ENCODE measurements around the gene NFYA.

NFYA gene

GRCh38 chr6:41047306-41047705 is 25.5 kb upstream of the NFYA start:
- no peaks in the 10 kb centered on the region for H3K4me1 ChIP-seq (ENCODE audit: control insufficient read depth in 2 of 2, insufficient read depth in 2 of 2, low read length in 2 of 2)
- H3K9me3 ChIP-seq (ENCODE audit: control insufficient read depth in 2 of 2, low read length in 2 of 2) = no peaks in the 10 kb centered on the region
- H3K36me3 ChIP-seq (ENCODE audit: control insufficient read depth in 2 of 2, insufficient read depth in 2 of 2, low read length in 2 of 2) = no peaks in the 10 kb centered on the region
- no peaks in the 10 kb centered on the region for H3K27me3 ChIP-seq (ENCODE audit: control insufficient read depth in 2 of 2, insufficient read depth in 2 of 2, low read length in 2 of 2)
- no peak overlapping the region for H3K4me3 ChIP-seq (ENCODE audit: low read length in 2 of 2)
- H3K9ac ChIP-seq (ENCODE audit: low read depth in 1 of 2, low read length in 2 of 2) = no peak overlapping the region
- H3K27ac ChIP-seq (ENCODE audit: low read depth in 2 of 2, low read length in 2 of 2) = no peak overlapping the region

- Histone ChIP-seq H3K4me1 (ENCODE audit: control insufficient read depth in 2 of 2, insufficient read depth in 2 of 2, low read length in 2 of 2) (no peaks in the 10 kb centered on the region), H3K27ac (ENCODE audit: low read depth in 2 of 2, low read length in 2 of 2) (no peak overlapping the region), H3K36me3 (ENCODE audit: control insufficient read depth in 2 of 2, insufficient read depth in 2 of 2, low read length in 2 of 2) (no peaks in the 10 kb centered on the region), H3K4me3 (ENCODE audit: low read length in 2 of 2) (no peak overlapping the region), H3K9me3 (ENCODE audit: control insufficient read depth in 2 of 2, low read length in 2 of 2) (no peaks in the 10 kb centered on the region), H3K27me3 (ENCODE audit: control insufficient read depth in 2 of 2, insufficient read depth in 2 of 2, low read length in 2 of 2) (no peaks in the 10 kb centered on the region), H3K9ac (ENCODE audit: low read depth in 1 of 2, low read length in 2 of 2) (no peak overlapping the region)
Observed at GRCh38 chr6:41047745-41048732, 24.7 kb upstream of the NFYA start.

- H3K4me3 ChIP-seq (ENCODE audit: low read length in 2 of 2) = no peak overlapping the region
- no peaks in the 10 kb centered on the region for H3K4me1 ChIP-seq (ENCODE audit: control insufficient read depth in 2 of 2, insufficient read depth in 2 of 2, low read length in 2 of 2)
- H3K9me3 ChIP-seq (ENCODE audit: control insufficient read depth in 2 of 2, low read length in 2 of 2) = no peaks in the 10 kb centered on the region
- H3K9ac ChIP-seq (ENCODE audit: low read depth in 1 of 2, low read length in 2 of 2) = no peak overlapping the region
- H3K27ac ChIP-seq (ENCODE audit: low read depth in 2 of 2, low read length in 2 of 2) = no peak overlapping the region
- no peaks in the 10 kb centered on the region for H3K27me3 ChIP-seq (ENCODE audit: control insufficient read depth in 2 of 2, insufficient read depth in 2 of 2, low read length in 2 of 2)
- H3K36me3 ChIP-seq (ENCODE audit: control insufficient read depth in 2 of 2, insufficient read depth in 2 of 2, low read length in 2 of 2) = no peaks in the 10 kb centered on the region
Observed at GRCh38 chr6:41049521-41049920, 23.3 kb upstream of the NFYA start.

DNA sequence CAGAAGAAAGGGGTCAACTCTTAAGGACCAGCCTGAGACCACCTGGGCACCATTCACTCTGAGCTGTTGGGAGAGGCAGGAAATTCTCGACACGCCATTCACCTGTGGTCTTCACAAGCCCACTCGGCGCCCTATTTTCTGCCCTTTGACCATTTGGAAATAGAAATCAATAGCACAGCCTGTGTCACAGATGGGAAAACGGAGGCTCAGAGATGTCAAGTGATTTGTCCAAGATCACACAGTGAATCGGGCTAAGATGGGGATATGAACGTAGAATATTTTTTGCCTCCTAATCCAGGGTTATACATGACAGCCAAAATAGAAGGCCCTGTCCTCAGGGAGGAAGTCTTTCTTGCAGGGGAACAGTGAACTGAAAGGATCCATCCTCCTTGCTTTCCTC is 22.8 kb upstream of the NFYA start:
- H3K4me1 ChIP-seq (ENCODE audit: control insufficient read depth in 2 of 2, insufficient read depth in 2 of 2, low read length in 2 of 2) = no peaks in the 10 kb centered on the region
- no peak overlapping the region for H3K9ac ChIP-seq (ENCODE audit: low read depth in 1 of 2, low read length in 2 of 2)
- H3K27ac ChIP-seq (ENCODE audit: low read depth in 2 of 2, low read length in 2 of 2) = no peak overlapping the region
- no peaks in the 10 kb centered on the region for H3K36me3 ChIP-seq (ENCODE audit: control insufficient read depth in 2 of 2, insufficient read depth in 2 of 2, low read length in 2 of 2)
- H3K4me3 ChIP-seq (ENCODE audit: low read length in 2 of 2) = no peak overlapping the region
- H3K9me3 ChIP-seq (ENCODE audit: control insufficient read depth in 2 of 2, low read length in 2 of 2) = no peaks in the 10 kb centered on the region
- H3K27me3 ChIP-seq (ENCODE audit: control insufficient read depth in 2 of 2, insufficient read depth in 2 of 2, low read length in 2 of 2) = no peaks in the 10 kb centered on the region

GRCh38 chr6:41050536-41050935 is 22.2 kb upstream of the NFYA start:
- no peaks in the 10 kb centered on the region for H3K36me3 ChIP-seq (ENCODE audit: control insufficient read depth in 2 of 2, insufficient read depth in 2 of 2, low read length in 2 of 2)
- H3K27ac ChIP-seq (ENCODE audit: low read depth in 2 of 2, low read length in 2 of 2) = no peak overlapping the region
- no peak overlapping the region for H3K9ac ChIP-seq (ENCODE audit: low read depth in 1 of 2, low read length in 2 of 2)
- no peaks in the 10 kb centered on the region for H3K9me3 ChIP-seq (ENCODE audit: control insufficient read depth in 2 of 2, low read length in 2 of 2)
- H3K4me1 ChIP-seq (ENCODE audit: control insufficient read depth in 2 of 2, insufficient read depth in 2 of 2, low read length in 2 of 2) = no peaks in the 10 kb centered on the region
- no peak overlapping the region for H3K4me3 ChIP-seq (ENCODE audit: low read length in 2 of 2)
- H3K27me3 ChIP-seq (ENCODE audit: control insufficient read depth in 2 of 2, insufficient read depth in 2 of 2, low read length in 2 of 2) = no peaks in the 10 kb centered on the region

DNA sequence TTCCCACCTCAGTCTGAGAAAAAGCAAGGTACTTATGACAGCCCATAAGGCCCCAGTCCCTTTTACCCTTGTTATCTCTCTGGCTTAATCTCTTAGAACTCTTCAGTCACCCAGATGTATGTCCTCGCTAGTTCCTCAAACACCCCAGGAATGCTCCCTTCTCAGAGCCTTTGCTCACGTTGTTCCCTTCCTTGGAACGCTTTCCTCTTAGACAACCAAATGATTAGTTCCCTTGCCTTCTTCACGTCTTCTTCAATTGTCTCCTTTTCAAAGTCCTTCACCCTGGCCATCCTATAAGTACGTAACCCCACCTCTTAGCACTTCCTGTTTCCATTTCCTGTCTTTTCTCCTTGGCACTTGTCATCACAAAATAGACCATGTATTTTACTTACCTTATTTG is 20.9 kb upstream of the NFYA start:
- no peaks in the 10 kb centered on the region for H3K9me3 ChIP-seq (ENCODE audit: control insufficient read depth in 2 of 2, low read length in 2 of 2)
- peak overlapping the region in 1 of 2 donors; percentile 5 for H3K27ac ChIP-seq (ENCODE audit: low read depth in 2 of 2, low read length in 2 of 2)
- no peaks in the 10 kb centered on the region for H3K4me1 ChIP-seq (ENCODE audit: control insufficient read depth in 2 of 2, insufficient read depth in 2 of 2, low read length in 2 of 2)
- no peaks in the 10 kb centered on the region for H3K36me3 ChIP-seq (ENCODE audit: control insufficient read depth in 2 of 2, insufficient read depth in 2 of 2, low read length in 2 of 2)
- H3K4me3 ChIP-seq (ENCODE audit: low read length in 2 of 2) = no peak overlapping the region
- H3K27me3 ChIP-seq (ENCODE audit: control insufficient read depth in 2 of 2, insufficient read depth in 2 of 2, low read length in 2 of 2) = no peaks in the 10 kb centered on the region
- no peak overlapping the region for H3K9ac ChIP-seq (ENCODE audit: low read depth in 1 of 2, low read length in 2 of 2)

DNA sequence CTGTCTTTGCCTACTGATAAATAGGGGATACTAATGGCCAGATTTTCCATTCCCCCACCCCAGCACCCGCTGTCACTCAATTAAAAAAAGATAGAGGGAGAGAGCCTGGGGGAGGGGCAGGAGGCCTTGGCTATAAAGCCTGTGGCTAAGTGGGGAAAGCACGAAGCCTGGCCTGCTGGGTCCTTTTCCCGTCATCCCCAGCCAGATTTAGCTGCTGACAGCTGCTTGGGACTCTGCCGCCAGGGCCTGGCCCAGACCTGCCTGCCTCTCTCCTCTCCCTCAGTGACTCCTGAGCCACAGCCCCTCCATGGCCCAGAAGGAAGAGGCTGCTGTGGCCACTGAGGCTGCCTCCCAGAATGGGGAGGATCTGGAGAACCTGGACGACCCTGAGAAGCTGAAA is 19.7 kb upstream of the NFYA start, which contains the start of gene APOBEC2:
TSS of gene APOBEC2 (plus strand) at position 162 of the 400 bp plus-strand sequence. CDS start at position 308, 146 bp downstream.
- Histone ChIP-seq H3K9ac (ENCODE audit: low read depth in 1 of 2, low read length in 2 of 2) (no peak within 1 kb of the TSS), H3K4me1 (ENCODE audit: control insufficient read depth in 2 of 2, insufficient read depth in 2 of 2, low read length in 2 of 2) (no peaks in the 10 kb centered on the region), H3K27ac (ENCODE audit: low read depth in 2 of 2, low read length in 2 of 2) (no peak within 1 kb of the TSS), H3K9me3 (ENCODE audit: control insufficient read depth in 2 of 2, low read length in 2 of 2) (no peaks in the 10 kb centered on the region), H3K4me3 (ENCODE audit: low read length in 2 of 2) (no peak within 1 kb of the TSS), H3K36me3 (ENCODE audit: control insufficient read depth in 2 of 2, insufficient read depth in 2 of 2, low read length in 2 of 2) (no peaks in the 10 kb centered on the region), H3K27me3 (ENCODE audit: control insufficient read depth in 2 of 2, insufficient read depth in 2 of 2, low read length in 2 of 2) (no peaks in the 10 kb centered on the region)

GRCh38 chr6:41054511-41054910 is 18.3 kb upstream of the NFYA start:
- Histone ChIP-seq H3K27ac (ENCODE audit: low read depth in 2 of 2, low read length in 2 of 2) (no peak overlapping the region), H3K36me3 (ENCODE audit: control insufficient read depth in 2 of 2, insufficient read depth in 2 of 2, low read length in 2 of 2) (no peaks in the 10 kb centered on the region), H3K4me3 (ENCODE audit: low read length in 2 of 2) (no peak overlapping the region), H3K4me1 (ENCODE audit: control insufficient read depth in 2 of 2, insufficient read depth in 2 of 2, low read length in 2 of 2) (no peaks in the 10 kb centered on the region), H3K9me3 (ENCODE audit: control insufficient read depth in 2 of 2, low read length in 2 of 2) (no peaks in the 10 kb centered on the region), H3K27me3 (ENCODE audit: control insufficient read depth in 2 of 2, insufficient read depth in 2 of 2, low read length in 2 of 2) (no peaks in the 10 kb centered on the region), H3K9ac (ENCODE audit: low read depth in 1 of 2, low read length in 2 of 2) (no peak overlapping the region)

- Histone ChIP-seq H3K27ac (ENCODE audit: low read depth in 2 of 2, low read length in 2 of 2) (no peak overlapping the region), H3K4me3 (ENCODE audit: low read length in 2 of 2) (no peak overlapping the region), H3K9me3 (ENCODE audit: control insufficient read depth in 2 of 2, low read length in 2 of 2) (no peaks in the 10 kb centered on the region), H3K4me1 (ENCODE audit: control insufficient read depth in 2 of 2, insufficient read depth in 2 of 2, low read length in 2 of 2) (no peaks in the 10 kb centered on the region), H3K27me3 (ENCODE audit: control insufficient read depth in 2 of 2, insufficient read depth in 2 of 2, low read length in 2 of 2) (no peaks in the 10 kb centered on the region), H3K9ac (ENCODE audit: low read depth in 1 of 2, low read length in 2 of 2) (no peak overlapping the region), H3K36me3 (ENCODE audit: control insufficient read depth in 2 of 2, insufficient read depth in 2 of 2, low read length in 2 of 2) (no peaks in the 10 kb centered on the region)
Observed at GRCh38 chr6:41055149-41055548, 17.6 kb upstream of the NFYA start.

GRCh38 chr6:41056768-41057490 is 15.8 kb upstream of the NFYA start:
- Histone ChIP-seq H3K4me1 (ENCODE audit: control insufficient read depth in 2 of 2, insufficient read depth in 2 of 2, low read length in 2 of 2) (no peaks in the 10 kb centered on the region), H3K9me3 (ENCODE audit: control insufficient read depth in 2 of 2, low read length in 2 of 2) (no peaks in the 10 kb centered on the region), H3K27me3 (ENCODE audit: control insufficient read depth in 2 of 2, insufficient read depth in 2 of 2, low read length in 2 of 2) (no peaks in the 10 kb centered on the region), H3K4me3 (ENCODE audit: low read length in 2 of 2) (no peak overlapping the region), H3K27ac (ENCODE audit: low read depth in 2 of 2, low read length in 2 of 2) (no peak overlapping the region), H3K9ac (ENCODE audit: low read depth in 1 of 2, low read length in 2 of 2) (no peak overlapping the region), H3K36me3 (ENCODE audit: control insufficient read depth in 2 of 2, insufficient read depth in 2 of 2, low read length in 2 of 2) (peaks cover 5 to 7% of the 10 kb centered on the region in 2 donors)
